GM19397 (cell line): Measurements from ENCODE around the gene MCF2L.
"Not testable (repeated sequence)": the region's sequence is repeated elsewhere in the genome, so short reads cannot be mapped to it uniquely, and the experiment has no call there.

Source experiments
- ATAC-seq: cut with Tn5 transposase; IDR thresholded peaks from one replicate; pipeline ENCODE4 v1.9.1; 2021; ENCODE audit warnings: mild to moderate bottlenecking, moderate library complexity; ENCODE audit not compliant: unreplicated experiment

MCF2L gene

GRCh38 chr13:112968910-112969691 lies at the start of gene MCF2L:
Gene MCF2L, plus strand, starts transcription at chr13:112969214. Its CDS starts 166 bp downstream, at chr13:112969380.
- ATAC-seq: no peak

- ATAC-seq: no peak
Measured at GRCh38 chr13:112923962-112924361, 45.1 kb upstream of the MCF2L start.

- ATAC-seq: no peak
Measured at GRCh38 chr13:112924365-112924764, 44.6 kb upstream of the MCF2L start.

GRCh38 chr13:112926003-112926402 lies 43.0 kb upstream of the MCF2L start:
- ATAC-seq: no peak

GRCh38 chr13:112926993-112927392 lies 42.0 kb upstream of the MCF2L start:
- ATAC-seq: no peak

- ATAC-seq: no peak
Measured at GRCh38 chr13:112928020-112928971, 40.7 kb upstream of the MCF2L start.

- ATAC-seq: no peak
Measured at GRCh38 chr13:112928972-112929782, 39.8 kb upstream of the MCF2L start.

GRCh38 chr13:112929783-112930055 lies 39.3 kb upstream of the MCF2L start:
- ATAC-seq: no peak

- no peak for ATAC-seq
Measured at GRCh38 chr13:112930192-112930591, 38.8 kb upstream of the MCF2L start.

GRCh38 chr13:112931028-112931934 lies 37.7 kb upstream of the MCF2L start:
- no peak for ATAC-seq

- ATAC-seq: no peak
Measured at GRCh38 chr13:112932971-112933370, 36.0 kb upstream of the MCF2L start.

- ATAC-seq: no peak
Measured at GRCh38 chr13:112933649-112934048, 35.4 kb upstream of the MCF2L start.

- no peak for ATAC-seq
Measured at GRCh38 chr13:112934078-112934477, 34.9 kb upstream of the MCF2L start.

GRCh38 chr13:112938680-112939079 lies 30.3 kb upstream of the MCF2L start:
- ATAC-seq: no peak

- no peak for ATAC-seq
Measured at GRCh38 chr13:112940236-112940635, 28.8 kb upstream of the MCF2L start.

GRCh38 chr13:112941349-112941748 lies 27.7 kb upstream of the MCF2L start:
- ATAC-seq: no peak

GRCh38 chr13:112941765-112942164 lies 27.2 kb upstream of the MCF2L start:
- ATAC-seq: not testable (repeated sequence)

GRCh38 chr13:112942689-112943308 lies 26.2 kb upstream of the MCF2L start:
- ATAC-seq: peak; percentile 85

- peak; percentile 32 for ATAC-seq
Measured at GRCh38 chr13:112943309-112944125, 25.5 kb upstream of the MCF2L start.
